Measurements from ENCODE around the gene PHLDB3.
"Not testable (repeated sequence)": the region's sequence is repeated elsewhere in the genome, so short reads cannot be mapped to it uniquely, and the experiment has no call there.

PHLDB3 gene

DNA sequence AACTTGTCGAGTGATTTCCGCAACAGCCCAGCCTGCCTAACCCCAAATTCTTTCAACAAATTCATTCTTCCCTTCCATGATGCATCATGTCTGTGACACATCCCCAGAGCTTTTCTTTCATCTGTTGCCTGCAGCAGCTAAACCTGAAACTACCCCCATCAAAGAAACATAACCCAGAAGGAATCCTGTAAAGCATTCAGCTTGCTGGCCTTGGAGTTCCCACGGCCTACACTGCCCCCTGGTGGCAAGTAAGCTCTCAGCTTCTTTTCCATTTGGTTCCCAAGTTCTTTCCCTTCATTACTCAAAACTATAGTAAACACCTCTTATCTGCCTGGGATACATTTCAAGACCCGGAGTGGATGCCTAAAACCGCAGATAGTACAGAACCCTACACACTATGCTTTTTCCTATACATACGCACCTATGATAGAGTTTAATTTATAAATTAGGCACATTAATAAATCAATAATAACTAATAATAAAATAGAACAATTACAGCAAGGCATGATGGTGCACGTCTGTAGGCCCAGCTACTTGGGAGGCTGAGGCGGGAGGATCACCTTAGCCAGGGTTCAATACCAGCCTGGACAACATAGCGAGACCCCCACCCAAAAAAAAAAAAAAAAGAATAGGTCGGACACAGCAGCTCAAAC, 15.0 kb upstream of the PHLDB3 start:
- no peak overlapping the region for H3K4me3 ChIP-seq (ENCODE audit: low read depth, low read length)
- peak; percentile 90 for DNase-seq (ENCODE audit: low read depth)
- in situ Hi-C loops (cut with HindIII; ENCODE audit: low sequenced_read_pairs), result no loop called here
- TF ChIP-seq, protein P1, sequence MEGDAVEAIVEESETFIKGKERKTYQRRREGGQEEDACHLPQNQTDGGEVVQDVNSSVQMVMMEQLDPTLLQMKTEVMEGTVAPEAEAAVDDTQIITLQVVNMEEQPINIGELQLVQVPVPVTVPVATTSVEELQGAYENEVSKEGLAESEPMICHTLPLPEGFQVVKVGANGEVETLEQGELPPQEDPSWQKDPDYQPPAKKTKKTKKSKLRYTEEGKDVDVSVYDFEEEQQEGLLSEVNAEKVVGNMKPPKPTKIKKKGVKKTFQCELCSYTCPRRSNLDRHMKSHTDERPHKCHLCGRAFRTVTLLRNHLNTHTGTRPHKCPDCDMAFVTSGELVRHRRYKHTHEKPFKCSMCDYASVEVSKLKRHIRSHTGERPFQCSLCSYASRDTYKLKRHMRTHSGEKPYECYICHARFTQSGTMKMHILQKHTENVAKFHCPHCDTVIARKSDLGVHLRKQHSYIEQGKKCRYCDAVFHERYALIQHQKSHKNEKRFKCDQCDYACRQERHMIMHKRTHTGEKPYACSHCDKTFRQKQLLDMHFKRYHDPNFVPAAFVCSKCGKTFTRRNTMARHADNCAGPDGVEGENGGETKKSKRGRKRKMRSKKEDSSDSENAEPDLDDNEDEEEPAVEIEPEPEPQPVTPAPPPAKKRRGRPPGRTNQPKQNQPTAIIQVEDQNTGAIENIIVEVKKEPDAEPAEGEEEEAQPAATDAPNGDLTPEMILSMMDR (IDR thresholded peaks at IDR 0.05; ENCODE audit: low read depth, low read length, missing control alignments), result peak; percentile 85

DNA sequence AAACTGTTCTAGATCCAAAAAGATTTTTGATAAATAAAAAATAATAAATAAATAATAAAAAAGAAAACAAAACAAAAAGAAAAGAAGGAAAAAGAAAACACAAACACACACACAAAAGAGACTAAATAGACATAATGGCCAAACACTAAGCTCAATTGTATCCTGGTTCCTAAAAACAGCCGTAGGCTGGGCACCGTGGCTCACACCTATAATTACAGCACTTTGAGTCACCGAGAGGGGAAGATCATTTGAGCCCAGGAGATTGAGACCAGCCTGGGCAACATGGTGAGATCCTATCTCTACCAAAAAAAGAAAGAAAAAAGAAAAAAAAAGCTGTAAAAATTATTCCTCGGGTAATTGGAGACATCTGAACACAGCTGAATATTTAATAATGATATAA, 13.5 kb upstream of the PHLDB3 start:
- in situ Hi-C loops (cut with HindIII; ENCODE audit: low sequenced_read_pairs), result no loop called here
- no peak for DNase-seq (ENCODE audit: low read depth)
- TF ChIP-seq, protein P1 (IDR thresholded peaks at IDR 0.05; ENCODE audit: low read depth, low read length, missing control alignments), result no peak
- H3K4me3 ChIP-seq (ENCODE audit: low read depth, low read length), result no peak overlapping the region

DNA sequence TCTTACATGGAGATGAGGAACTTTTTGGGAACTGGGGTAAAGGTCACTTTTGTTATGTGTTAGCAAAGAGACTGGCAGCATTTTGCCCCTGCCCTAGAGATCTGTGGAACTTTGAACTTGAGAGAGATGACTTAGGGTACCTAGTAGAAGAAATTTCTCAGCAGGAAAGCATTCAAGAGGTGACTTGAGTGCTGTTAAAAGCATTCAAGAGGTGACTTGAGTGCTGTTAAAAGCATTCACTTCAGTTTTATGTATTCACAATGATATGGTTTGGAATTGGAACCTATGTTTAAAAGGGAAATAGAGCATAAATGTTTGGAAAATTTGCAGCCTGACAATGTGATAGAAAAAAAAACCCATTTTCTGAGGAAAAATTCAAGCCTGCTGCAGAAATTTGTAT, 7.9 kb upstream of the PHLDB3 start:
- DNase-seq (ENCODE audit: low read depth); H3K4me3 ChIP-seq (ENCODE audit: low read depth, low read length); in situ Hi-C loops (cut with HindIII; ENCODE audit: low sequenced_read_pairs): not testable (repeated sequence)

DNA sequence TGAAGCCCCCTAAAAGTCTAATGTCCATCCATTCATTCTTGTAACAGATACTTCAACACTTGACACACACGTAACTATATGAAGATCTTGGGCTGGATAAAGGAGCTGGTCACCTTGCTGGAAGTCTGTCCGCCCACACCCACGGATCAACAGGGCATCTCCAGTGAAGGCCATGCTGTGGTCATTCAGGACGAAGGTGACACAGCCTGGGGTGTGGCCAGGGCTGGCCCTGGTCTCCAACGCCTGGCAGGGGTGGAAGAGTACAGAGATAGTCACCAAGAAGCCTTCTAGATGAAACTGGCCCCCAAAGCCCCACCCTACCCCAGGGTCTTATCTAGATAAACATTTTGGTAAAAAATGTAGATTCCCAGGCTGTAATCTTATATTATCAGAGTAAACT, 6.8 kb upstream of the PHLDB3 start:
- TF ChIP-seq, protein P1 (IDR thresholded peaks at IDR 0.05; ENCODE audit: low read depth, low read length, missing control alignments), result no peak

DNA sequence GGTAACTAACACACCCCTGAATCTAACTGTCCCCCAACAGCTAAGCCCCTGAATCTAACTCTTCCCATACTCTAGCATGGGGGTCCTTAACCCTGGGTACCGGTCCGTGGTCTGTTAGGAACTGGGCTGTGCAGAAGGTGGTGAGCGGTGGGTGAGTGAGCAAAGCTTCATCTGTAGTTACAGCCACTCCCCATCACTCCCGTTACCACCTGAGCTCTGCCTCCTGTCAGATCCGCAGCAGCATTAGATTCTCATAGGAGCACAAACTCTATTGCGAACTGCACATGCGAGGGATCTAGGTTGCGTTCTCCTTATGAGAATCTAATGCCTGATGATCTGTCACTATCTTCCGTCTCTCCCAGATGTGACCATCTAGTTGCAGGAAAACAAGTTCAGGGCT, 6.2 kb upstream of the PHLDB3 start:
- in situ Hi-C loops (cut with HindIII; ENCODE audit: low sequenced_read_pairs), result no loop called here
- TF ChIP-seq, protein P1 (IDR thresholded peaks at IDR 0.05; ENCODE audit: low read depth, low read length, missing control alignments), result no peak

More for the DNA sequence above, 6.8 kb upstream of the PHLDB3 start:
- in situ Hi-C loops (cut with HindIII; ENCODE audit: low sequenced_read_pairs), result no loop called here
- no peak overlapping the region for H3K4me3 ChIP-seq (ENCODE audit: low read depth, low read length)
- DNase-seq (ENCODE audit: low read depth), result no peak

DNA sequence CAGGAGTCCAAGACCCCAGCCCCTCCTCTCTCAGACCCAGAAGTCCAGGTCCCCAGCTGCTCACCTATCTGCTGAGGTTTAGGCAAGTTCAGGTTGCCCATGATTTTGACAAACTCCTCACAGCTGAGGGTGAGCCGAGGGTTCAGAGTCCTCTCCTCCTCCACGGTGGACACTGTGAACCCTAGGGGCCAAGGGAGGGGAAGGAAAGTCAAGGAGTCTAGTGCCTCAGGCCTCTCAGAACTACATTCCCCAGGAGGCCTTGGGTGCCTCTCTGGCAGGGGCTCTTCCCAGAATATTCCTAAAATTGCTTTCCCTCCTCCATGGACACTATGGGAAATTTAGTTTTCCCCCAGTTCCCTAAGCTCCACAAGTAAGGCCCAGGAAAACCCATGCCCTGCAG, 3.3 kb upstream of the PHLDB3 start:
- DNase-seq (ENCODE audit: low read depth), result no peak
- H3K4me3 ChIP-seq (ENCODE audit: low read depth, low read length), result no peak overlapping the region
- in situ Hi-C loops (cut with HindIII; ENCODE audit: low sequenced_read_pairs), result no loop called here
- TF ChIP-seq, protein P1 (IDR thresholded peaks at IDR 0.05; ENCODE audit: low read depth, low read length, missing control alignments), result no peak

More for the DNA sequence above, 6.2 kb upstream of the PHLDB3 start:
- DNase-seq (ENCODE audit: low read depth), result no peak
- no peak overlapping the region for H3K4me3 ChIP-seq (ENCODE audit: low read depth, low read length)

DNA sequence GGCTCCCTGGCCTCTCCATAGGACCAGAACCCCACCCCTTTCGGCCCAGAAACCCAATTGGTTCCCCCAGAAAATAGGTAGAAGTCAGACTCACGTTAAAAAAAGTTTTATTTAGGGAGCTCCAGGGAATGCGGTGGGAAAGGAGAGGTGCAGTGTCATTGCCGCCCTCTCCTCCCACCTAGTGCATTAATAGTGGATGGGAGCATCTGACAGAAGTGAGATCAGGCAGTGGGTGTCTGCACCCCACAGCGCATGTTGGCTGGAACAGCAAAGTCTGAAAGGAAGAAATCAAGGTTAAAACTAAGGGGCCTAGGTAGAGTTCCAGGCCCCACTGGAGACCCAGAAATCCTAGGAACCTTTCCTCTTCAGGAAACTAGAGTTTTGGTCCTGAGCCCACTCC, 2.1 kb upstream of the PHLDB3 start:
- DNase-seq (ENCODE audit: low read depth), result no peak
- TF ChIP-seq, protein P1 (IDR thresholded peaks at IDR 0.05; ENCODE audit: low read depth, low read length, missing control alignments), result no peak
- no peak overlapping the region for H3K4me3 ChIP-seq (ENCODE audit: low read depth, low read length)
- in situ Hi-C loops (cut with HindIII; ENCODE audit: low sequenced_read_pairs), result no loop called here

Measured in astrocyte of the cerebellum (primary cell).